AG09319 (cell line): Measurements from ENCODE around the gene UBTF.
A peak's percentile ranks its signal among the peaks of the same experiment; 100 is the strongest.

Experiments used
- DNase-seq: peaks from one replicate; pipeline ENCODE4 v3.0.0-alpha.2; 2010; ENCODE audit warnings: low read depth; ENCODE audit errors: extremely low read depth
- CTCF ChIP-seq: IDR thresholded peaks from 2 replicates; pipeline ENCODE4 v1.5.1; 2011; ENCODE audit warnings: low read depth, mild to moderate bottlenecking, inconsistent platforms, low read length, moderate library complexity

UBTF gene

GRCh38 chr17:44211281-44212265 lies 7.9 kb downstream of the UBTF start:
- no peak for DNase-seq
- no peak for TF ChIP-seq CTCF

GRCh38 chr17:44210342-44211192 lies 8.9 kb downstream of the UBTF start:
- peak; percentile 77 for TF ChIP-seq CTCF
- DNase-seq: no peak

DNA sequence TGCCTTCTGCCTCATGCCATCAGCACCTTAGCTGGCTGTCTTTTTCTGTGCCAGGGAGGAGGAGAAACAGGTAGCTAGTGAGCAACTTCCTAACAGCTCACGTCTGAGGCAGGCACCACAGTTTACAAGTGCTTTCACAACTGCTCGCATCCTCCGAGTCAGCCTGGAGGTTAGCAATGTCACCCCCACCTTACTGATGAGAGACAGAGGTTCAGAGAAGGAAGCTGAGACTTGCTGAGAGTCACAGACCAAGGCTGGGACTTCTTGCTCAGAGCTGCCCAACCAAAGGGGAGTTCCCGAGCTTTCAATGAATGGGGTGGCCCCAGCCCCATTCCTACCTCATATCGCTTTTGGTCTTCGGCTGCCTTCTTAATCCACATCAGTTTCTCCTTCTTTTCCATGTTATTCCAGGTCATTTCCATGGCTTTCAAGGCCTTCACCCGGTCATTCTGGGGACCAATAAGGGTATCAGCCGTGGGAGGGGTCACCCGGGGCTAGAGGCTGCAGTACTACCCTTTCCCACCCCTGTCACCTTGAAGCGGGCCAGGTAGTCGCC lies 9.6 kb downstream of the UBTF start:
- no peak for TF ChIP-seq CTCF
- no peak for DNase-seq

- no peak for TF ChIP-seq CTCF
- DNase-seq: no peak
Measured at GRCh38 chr17:44207743-44208142, 11.7 kb downstream of the UBTF start.

GRCh38 chr17:44207319-44207718 lies 12.2 kb downstream of the UBTF start:
- no peak for DNase-seq

DNA sequence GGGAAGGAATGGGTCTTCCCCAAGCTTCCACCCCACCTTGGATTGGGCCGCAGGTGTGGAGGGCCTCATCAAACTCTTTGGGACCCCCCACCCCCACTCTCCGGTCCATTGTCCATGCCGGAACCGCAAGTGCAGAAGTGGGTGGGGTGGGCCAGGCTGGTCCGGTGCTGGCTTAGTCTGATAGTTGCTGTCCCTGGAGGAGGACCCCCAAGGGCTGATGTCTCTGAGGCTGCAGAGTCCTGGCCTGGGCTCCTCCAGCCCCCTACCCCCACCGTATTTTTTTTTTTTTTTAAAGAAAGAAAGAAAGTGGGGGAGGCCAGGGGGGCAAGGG lies 12.7 kb downstream of the UBTF start:
- DNase-seq: no peak
- TF ChIP-seq CTCF: no peak

More at GRCh38 chr17:44207319-44207718, 12.2 kb downstream of the UBTF start:
- TF ChIP-seq CTCF: no peak
